ENCODE data around the gene TMEM31. TPM values are rescaled to one million over a fixed set of nuclear protein-coding genes. Genes with fewer than 3 reads are reported as not detected.

Gene TMEM31
- total and polyA plus RNA-seq, 2 of the 8 experiments (the other 6 are each of a cell fraction or from before 2014, with no cell fraction given): 0.65 TPM; not detected in 1

- Histone ChIP-seq H3K4me1 (replicated peaks in 1 of 4; ENCODE audit: control insufficient read depth in 3 of 4, insufficient read depth in 4 of 4, low read length in 3 of 4) (peaks cover 7 to 22% (median 17%) of the 10 kb centered on the region in 4 experiments), H3K23ac (ENCODE audit: insufficient read length) (no peak overlapping the region), H3K79me2 (ENCODE audit: control insufficient read depth in 1 of 2, insufficient read depth in 2 of 2, low read length in 2 of 2) (no peaks in the 10 kb centered on the region), H4K5ac (ENCODE audit: insufficient read length, low read depth, low read length) (no peak overlapping the region), H4K91ac (replicated peaks; ENCODE audit: insufficient read length, low read length) (peak overlapping the region; percentile 47), H2AK5ac (ENCODE audit: low read depth, low read length) (no peak overlapping the region), H2BK20ac (ENCODE audit: low read length) (no peak overlapping the region), H3K4ac (replicated peaks; ENCODE audit: insufficient read length, low read depth, low read length) (no peak overlapping the region), H3K27ac (ENCODE audit: low read depth, low read length) (no peak overlapping the region), H2BK12ac (ENCODE audit: low read depth, low read length) (no peak overlapping the region), H3K79me1 (ENCODE audit: low read depth, low read length) (no peaks in the 10 kb centered on the region), H3K4me3 (ENCODE audit: extremely low read depth in 1 of 4, insufficient read depth in 2 of 4, low read depth in 3 of 4, low read length in 4 of 4) (no peak overlapping the region), H2BK5ac (ENCODE audit: low read depth, low read length) (no peak overlapping the region), H2AFZ (ENCODE audit: low read length) (no peak overlapping the region), H3K23me2 (ENCODE audit: low read depth, low read length) (no peaks in the 10 kb centered on the region), H2BK120ac (replicated peaks; ENCODE audit: low read depth, low read length) (no peak overlapping the region), H3K27me3 (replicated peaks in 1 of 4; ENCODE audit: control insufficient read depth in 3 of 4, extremely low read depth in 1 of 4, insufficient read depth in 3 of 4, low read length in 3 of 4) (no peaks in the 10 kb centered on the region; a peak in 1 of 7 replicates), H3K36me3 (ENCODE audit: control insufficient read depth in 2 of 4, insufficient read depth in 4 of 4, low read length in 3 of 4) (no peaks in the 10 kb centered on the region), H3K14ac (ENCODE audit: insufficient read length) (no peak overlapping the region), H3K18ac (ENCODE audit: extremely low read depth, low read length) (no peak overlapping the region), H3K9ac (replicated peaks in 1 of 4; ENCODE audit: extremely low read depth in 1 of 4, low read depth in 3 of 4, low read length in 3 of 4) (no peak overlapping the region), H4K8ac (ENCODE audit: extremely low read depth, insufficient read depth, low read length) (no peak overlapping the region), H4K20me1 (replicated peaks in 1 of 2; ENCODE audit: control insufficient read depth in 1 of 2, insufficient read depth in 2 of 2, low read length in 2 of 2) (no peaks in the 10 kb centered on the region), H2BK15ac (ENCODE audit: low read length) (no peak overlapping the region), H3K56ac (replicated peaks; ENCODE audit: insufficient read length, low read depth, low read length) (no peak overlapping the region), H3K4me2 (ENCODE audit: insufficient read depth in 1 of 2, low read depth in 2 of 2, low read length in 2 of 2) (peak overlapping the region in 1 of 2 experiments; percentile 22; a peak in 2 of 4 replicates), H3K9me3 (ENCODE audit: insufficient read depth in 2 of 2, low read depth in 1 of 2, low read length in 1 of 2) (no peaks in the 10 kb centered on the region)
- ChIA-PET CTCF (ENCODE audit: partially characterized antibody) (interaction anchor here (0.8 to 1.4 kb wide), 2 partner anchors 13 to 29 kb away, joined by 3 to 4 read pairs; no protein-coding TSS in a partner anchor), POLR2A (ENCODE audit: partially characterized antibody) (interaction anchor here (0.9 to 2.8 kb wide), 6 partner anchors 15 to 42 kb away, joined by 3 to 17 read pairs (median 4); no protein-coding TSS in a partner anchor)
- FAIRE-seq (no peak), DNase-seq (ENCODE audit: low read depth in 1 of 2, low spot score in 2 of 2) (no peak)
- WGBS, 2 experiments (ENCODE audit: extremely low coverage in 1 of 2, insufficient coverage in 1 of 2, insufficient read length in 1 of 2, insufficient replicate concordance in 2 of 2, low coverage in 1 of 2, low lambda C conversion rate in 2 of 2, missing lambda C conversion rate in 1 of 2): 44% methylated on average over 3 of the region's 4 CpGs; no CpG with 5 or more reads in 1 of the 2 experiments
- no peak for TF ChIP-seq TEAD4 (IDR thresholded peaks at IDR 0.05; ENCODE audit: low read depth, low read length)
- no peak; a peak in 1 of 4 replicates for TF ChIP-seq SIN3A (conservative IDR thresholded peaks at IDR 0.05 in 1 of 2, IDR thresholded peaks at IDR 0.05 in 1 of 2; ENCODE audit: low read depth in 1 of 2, low read length in 2 of 2)
- TF ChIP-seq CEBPB (IDR thresholded peaks at IDR 0.05; ENCODE audit: low read depth, low read length): no peak
- TF ChIP-seq BCL11A (IDR thresholded peaks at IDR 0.05; ENCODE audit: low read depth in 2 of 2, low read length in 2 of 2): no peak
- no peak for TF ChIP-seq SAP30 (IDR thresholded peaks at IDR 0.05; ENCODE audit: insufficient read depth, insufficient replicate concordance, low read length)
Measured at GRCh38 chrX:103727115-103727514, 16.4 kb downstream of the TMEM31 start.
